Caco-2 (cell line): ENCODE measurements around the gene SLC37A1. TPM values are rescaled to one million over a fixed set of nuclear protein-coding genes. Genes with fewer than 3 reads are reported as not detected.

Experiments used
- BruUV-seq: library from RNA; stranded (reverse); fragments of 400-500 nt; replicated peaks from 2 replicates; lab custom pipeline; 2021; lab: Mats Ljungman, UMichigan
- CTCF ChIA-PET: fragments of 300-600 bp; sonication (Branson Sonifier 250); formaldehyde crosslinking; loops from one replicate; lab custom pipeline; 2022; ENCODE audit warnings: antibody characterized with exemption; lab: Charles Lee
- POLR2A ChIA-PET: fragments of 300-600 bp; sonication (Branson Sonifier 250); formaldehyde crosslinking; loops from one replicate; lab custom pipeline; 2022; ENCODE audit warnings: antibody characterized with exemption; lab: Charles Lee
- DNase-seq, 2 experiments: peaks; one replicate each; pipeline versions ENCODE4 v3.0.0 to v3.0.0-alpha.2; 2020 to 2022
- H3K27me3 ChIP-seq: replicated peaks from 2 replicates; pipeline ENCODE4 v1.6.0; 2011; ENCODE audit warnings: low read length; ENCODE audit not compliant: control insufficient read depth, insufficient read depth
- H3K36me3 ChIP-seq: 2 replicates; pipeline ENCODE4 v1.5.1; 2011; ENCODE audit warnings: low read length; ENCODE audit not compliant: control insufficient read depth, insufficient read depth
- H3K4me1 ChIP-seq: fragments of 250-450 bp; sonication (Bioruptor Pico); 2 replicates; pipeline ENCODE4 v1.5.1; 2020; ENCODE audit warnings: mild to moderate bottlenecking
- H3K4me3 ChIP-seq: 2 replicates; pipeline ENCODE4 v1.5.1; 2011; ENCODE audit warnings: low read depth, mild to moderate bottlenecking, control low read depth, low read length
- H3K9me3 ChIP-seq: fragments of 250-450 bp; sonication (Bioruptor Pico); 2 replicates; pipeline ENCODE4 v1.5.1; 2020; ENCODE audit warnings: mild to moderate bottlenecking, moderate library complexity
- H3K27ac Mint-ChIP-seq: one replicate; pipeline ENCODE4 v1.8.0; 2022; ENCODE audit warnings: mixed read lengths; ENCODE audit not compliant: unreplicated experiment
- H3K27me3 Mint-ChIP-seq: one replicate; pipeline ENCODE4 v1.8.0; 2022; ENCODE audit warnings: mixed read lengths; ENCODE audit not compliant: insufficient read depth, unreplicated experiment
- H3K36me3 Mint-ChIP-seq: one replicate; pipeline ENCODE4 v1.8.0; 2022; ENCODE audit warnings: mild to moderate bottlenecking, mixed read lengths; ENCODE audit not compliant: insufficient read depth, unreplicated experiment
- H3K4me1 Mint-ChIP-seq: one replicate; pipeline ENCODE4 v1.8.0; 2022; ENCODE audit warnings: low read depth, mixed read lengths; ENCODE audit not compliant: unreplicated experiment
- H3K4me3 Mint-ChIP-seq: one replicate; pipeline ENCODE4 v1.8.0; 2022; ENCODE audit warnings: mild to moderate bottlenecking, moderate library complexity, mixed read lengths; ENCODE audit not compliant: unreplicated experiment
- H3K9me3 Mint-ChIP-seq: one replicate; pipeline ENCODE4 v1.8.0; 2022; ENCODE audit warnings: mixed read lengths; ENCODE audit not compliant: unreplicated experiment
- intact Hi-C: fragments of 100-400 bp; cut with micrococcal nuclease; formaldehyde crosslinking; loops from one replicate; pipeline ENCODE4 v1.10.0; 2022; ENCODE audit not compliant: unreplicated experiment
- total RNA-seq: library from RNA; stranded (reverse); gene quantifications from 2 replicates; pipeline ENCODE4 v1.2.3, GENCODE V29; 2022
- TF ChIP-seq, protein P1 (sequence below), 2 experiments: fragments of 200-600 bp in 1 of 2; IDR thresholded peaks; 1 replicate in 1 of 2; 2 replicates in 1 of 2; pipeline versions ENCODE4 v1.5.1 to v1.8.0; 2011 to 2022; ENCODE audit warnings: antibody characterized with exemption in 1 of 2, control low read depth in 1 of 2, inconsistent platforms in 1 of 2, low read depth in 1 of 2, low read length in 1 of 2, mild to moderate bottlenecking in 1 of 2, moderate library complexity in 1 of 2; ENCODE audit not compliant: insufficient read depth in 1 of 2, severe bottlenecking in 1 of 2, unreplicated experiment in 1 of 2

The SLC37A1 gene
- total RNA-seq, 1 experiment from 2014 or later, result 9.8 TPM

GRCh38 chr21:42615924-42616323 lies 102.3 kb downstream of the SLC37A1 start:
- intact Hi-C loops, result no loop called here
- Mint-ChIP-seq H3K4me1 (no peaks in the 10 kb centered on the region), H3K4me3 (no peak overlapping the region), H3K36me3 (no peaks in the 10 kb centered on the region), H3K9me3 (no peaks in the 10 kb centered on the region), H3K27ac (no peak overlapping the region), H3K27me3 (no peaks in the 10 kb centered on the region)
- Histone ChIP-seq H3K4me1 (peaks cover 13% of the 10 kb centered on the region), H3K27me3 (no peaks in the 10 kb centered on the region), H3K4me3 (no peak overlapping the region), H3K9me3 (no peaks in the 10 kb centered on the region), H3K36me3 (no peaks in the 10 kb centered on the region)
- POLR2A ChIA-PET, result no interaction called here
- CTCF ChIA-PET, result interaction anchor here (2.0 kb wide), 1 partner anchor 22 kb away, joined by 14 read pairs; no protein-coding TSS in a partner anchor
- TF ChIP-seq, protein P1, sequence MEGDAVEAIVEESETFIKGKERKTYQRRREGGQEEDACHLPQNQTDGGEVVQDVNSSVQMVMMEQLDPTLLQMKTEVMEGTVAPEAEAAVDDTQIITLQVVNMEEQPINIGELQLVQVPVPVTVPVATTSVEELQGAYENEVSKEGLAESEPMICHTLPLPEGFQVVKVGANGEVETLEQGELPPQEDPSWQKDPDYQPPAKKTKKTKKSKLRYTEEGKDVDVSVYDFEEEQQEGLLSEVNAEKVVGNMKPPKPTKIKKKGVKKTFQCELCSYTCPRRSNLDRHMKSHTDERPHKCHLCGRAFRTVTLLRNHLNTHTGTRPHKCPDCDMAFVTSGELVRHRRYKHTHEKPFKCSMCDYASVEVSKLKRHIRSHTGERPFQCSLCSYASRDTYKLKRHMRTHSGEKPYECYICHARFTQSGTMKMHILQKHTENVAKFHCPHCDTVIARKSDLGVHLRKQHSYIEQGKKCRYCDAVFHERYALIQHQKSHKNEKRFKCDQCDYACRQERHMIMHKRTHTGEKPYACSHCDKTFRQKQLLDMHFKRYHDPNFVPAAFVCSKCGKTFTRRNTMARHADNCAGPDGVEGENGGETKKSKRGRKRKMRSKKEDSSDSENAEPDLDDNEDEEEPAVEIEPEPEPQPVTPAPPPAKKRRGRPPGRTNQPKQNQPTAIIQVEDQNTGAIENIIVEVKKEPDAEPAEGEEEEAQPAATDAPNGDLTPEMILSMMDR (IDR thresholded peaks at IDR 0.05; ENCODE audit: insufficient read depth in 1 of 2, low read depth in 1 of 2, low read length in 1 of 2, severe bottlenecking in 1 of 2, unreplicated experiment in 1 of 2), result no peak
- BruUV-seq, result no TSS peak
- DNase-seq, result no peak

DNA sequence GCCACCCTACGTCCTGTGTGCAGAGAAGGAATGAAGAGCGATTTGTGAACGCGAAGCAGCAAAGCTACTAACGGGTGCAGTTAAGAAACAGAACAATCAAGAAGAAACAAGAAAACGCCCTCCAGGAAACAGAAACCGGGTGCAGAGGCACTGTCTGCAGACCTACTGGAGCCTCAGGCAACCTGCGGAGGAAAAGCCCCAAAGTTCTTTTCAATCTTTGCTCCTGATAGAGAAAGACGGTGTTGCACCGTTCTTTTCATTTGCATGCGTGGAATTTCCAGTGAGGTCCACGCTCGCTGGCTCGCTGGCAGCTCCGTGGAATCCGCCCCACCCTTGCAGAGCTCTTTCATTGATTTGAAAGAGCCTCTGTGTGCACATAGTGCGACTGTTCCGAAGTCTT lies 102.8 kb downstream of the SLC37A1 start:
- ChIA-PET POLR2A (no interaction called here), CTCF (interaction anchor here (2.0 kb wide), 1 partner anchor 23 kb away, joined by 14 read pairs; no protein-coding TSS in a partner anchor)
- BruUV-seq, result no TSS peak
- H3K27me3 Mint-ChIP-seq, result no peaks in the 10 kb centered on the region
- TF ChIP-seq, protein P1 (IDR thresholded peaks at IDR 0.05; ENCODE audit: insufficient read depth in 1 of 2, low read depth in 1 of 2, low read length in 1 of 2, severe bottlenecking in 1 of 2, unreplicated experiment in 1 of 2), result no peak
- Histone ChIP-seq H3K27me3 (no peaks in the 10 kb centered on the region), H3K36me3 (no peaks in the 10 kb centered on the region), H3K4me3 (peak overlapping the region; percentile 17; the same call in 1 of the 2 replicates), H3K4me1 (peaks cover 13% of the 10 kb centered on the region), H3K9me3 (no peaks in the 10 kb centered on the region)
- no peak overlapping the region for H3K27ac Mint-ChIP-seq
- no peaks in the 10 kb centered on the region for H3K9me3 Mint-ChIP-seq
- H3K4me1 Mint-ChIP-seq, result no peaks in the 10 kb centered on the region
- intact Hi-C loops, result no loop called here
- no peak for DNase-seq
- H3K36me3 Mint-ChIP-seq, result no peaks in the 10 kb centered on the region
- no peak overlapping the region for H3K4me3 Mint-ChIP-seq

GRCh38 chr21:42616941-42617340 lies 103.3 kb downstream of the SLC37A1 start:
- Mint-ChIP-seq H3K36me3 (no peaks in the 10 kb centered on the region), H3K27me3 (no peaks in the 10 kb centered on the region), H3K4me1 (no peaks in the 10 kb centered on the region), H3K9me3 (no peaks in the 10 kb centered on the region), H3K27ac (no peak overlapping the region), H3K4me3 (no peak overlapping the region)
- Histone ChIP-seq H3K4me3 (no peak overlapping the region), H3K4me1 (peaks cover 13% of the 10 kb centered on the region), H3K36me3 (no peaks in the 10 kb centered on the region), H3K9me3 (no peaks in the 10 kb centered on the region), H3K27me3 (no peaks in the 10 kb centered on the region)
- TF ChIP-seq, protein P1 (IDR thresholded peaks at IDR 0.05; ENCODE audit: insufficient read depth in 1 of 2, low read depth in 1 of 2, low read length in 1 of 2, severe bottlenecking in 1 of 2, unreplicated experiment in 1 of 2), result no peak
- CTCF ChIA-PET, result interaction anchor here (2.0 kb wide), 1 partner anchor 23 kb away, joined by 14 read pairs; no protein-coding TSS in a partner anchor
- intact Hi-C loops, result no loop called here
- BruUV-seq, result no TSS peak
- POLR2A ChIA-PET, result no interaction called here
- no peak for DNase-seq
